Right hindlimb (tissue), 1 donor: Measurements from ENCODE around the gene HSDL2.
A peak's percentile ranks its signal among the peaks of the same experiment; 100 is the strongest.

ENCODE experiments used
- DNase-seq: peaks from one replicate; pipeline ENCODE4 v3.0.0-alpha.2; 2018

HSDL2 gene

GRCh38 chr9:112465352-112465751 lies 85.4 kb downstream of the HSDL2 start:
- no peak for DNase-seq

DNA sequence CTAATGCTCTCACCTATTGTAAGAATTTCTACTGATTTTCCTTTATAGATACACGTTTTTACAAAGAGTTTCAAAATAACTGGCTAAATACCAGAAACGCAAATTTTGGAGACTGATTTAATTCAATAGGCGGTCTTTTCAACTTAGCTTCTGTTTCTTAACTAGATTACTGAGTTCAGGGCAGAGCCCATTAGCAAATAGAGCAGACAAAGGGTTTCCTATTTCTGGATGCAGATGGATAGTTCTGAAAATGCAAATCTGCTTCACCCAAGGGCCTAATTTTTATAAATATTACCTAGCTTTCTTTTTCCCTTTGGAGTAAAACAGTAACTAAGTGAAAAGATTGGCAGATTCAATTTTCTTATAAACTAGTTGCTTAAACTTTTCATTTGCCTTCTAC lies 93.1 kb downstream of the HSDL2 start:
- no peak for DNase-seq

GRCh38 chr9:112473986-112474385 lies 94.1 kb downstream of the HSDL2 start:
- no peak for DNase-seq

DNA sequence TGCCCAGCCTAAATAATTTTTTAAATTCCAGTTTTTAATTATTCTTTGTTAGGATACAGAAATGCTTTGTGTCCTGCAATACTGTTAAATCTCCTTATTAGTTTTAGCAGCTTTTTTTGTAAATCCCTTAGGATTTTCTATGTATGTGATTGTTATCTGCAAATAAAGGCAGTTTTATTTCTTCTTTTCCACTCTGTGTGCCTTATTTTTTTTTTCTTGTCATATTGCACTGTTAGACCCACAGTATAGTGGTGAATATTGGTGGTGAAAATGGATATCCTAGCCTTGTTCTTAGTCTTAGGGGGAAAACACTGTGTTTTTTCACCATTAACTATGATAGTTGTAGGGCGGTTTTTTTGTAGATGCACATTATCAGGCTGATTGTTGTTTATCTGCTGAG lies 95.4 kb downstream of the HSDL2 start:
- no peak for DNase-seq

DNA sequence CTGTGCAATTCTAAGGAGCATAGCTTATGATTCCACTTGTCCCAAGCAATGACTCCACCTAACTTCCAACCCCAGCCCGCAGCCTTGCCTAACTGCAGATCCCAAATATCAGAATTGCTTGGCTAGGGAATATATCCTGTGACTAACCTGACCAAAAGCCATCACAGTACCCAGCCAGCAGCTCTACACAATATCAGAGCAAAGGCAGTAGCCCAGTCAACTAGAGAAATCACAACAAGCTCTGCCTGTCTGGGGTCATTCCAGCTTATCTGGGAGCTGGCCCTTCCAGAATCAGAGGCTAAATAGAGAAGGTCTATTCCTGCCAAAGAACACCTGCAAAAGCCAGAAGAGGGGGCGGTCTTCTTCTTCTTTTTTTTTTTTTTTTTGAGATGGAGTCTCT lies 97.4 kb downstream of the HSDL2 start:
- no peak for DNase-seq

- no peak for DNase-seq
Observed at GRCh38 chr9:112479221-112479620, 99.3 kb downstream of the HSDL2 start.

DNA sequence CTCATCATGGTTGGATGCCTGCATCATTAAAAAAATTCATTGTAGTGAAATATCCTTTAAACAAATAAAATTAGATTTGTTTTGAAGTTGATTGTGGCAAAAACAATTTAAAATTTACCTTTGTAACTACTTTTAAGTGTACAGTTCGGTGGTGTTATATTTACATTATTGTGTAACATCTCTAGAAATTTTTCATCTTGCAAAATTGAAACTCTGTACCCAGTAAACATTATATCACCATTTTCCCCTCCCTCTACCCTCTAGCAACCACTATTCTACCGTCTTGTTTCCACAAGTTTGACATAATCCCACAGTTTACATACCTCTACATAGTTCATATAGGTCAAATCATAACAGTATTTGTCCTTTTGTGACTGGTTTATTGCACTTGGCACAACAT lies 104.7 kb downstream of the HSDL2 start:
- DNase-seq = no peak

DNA sequence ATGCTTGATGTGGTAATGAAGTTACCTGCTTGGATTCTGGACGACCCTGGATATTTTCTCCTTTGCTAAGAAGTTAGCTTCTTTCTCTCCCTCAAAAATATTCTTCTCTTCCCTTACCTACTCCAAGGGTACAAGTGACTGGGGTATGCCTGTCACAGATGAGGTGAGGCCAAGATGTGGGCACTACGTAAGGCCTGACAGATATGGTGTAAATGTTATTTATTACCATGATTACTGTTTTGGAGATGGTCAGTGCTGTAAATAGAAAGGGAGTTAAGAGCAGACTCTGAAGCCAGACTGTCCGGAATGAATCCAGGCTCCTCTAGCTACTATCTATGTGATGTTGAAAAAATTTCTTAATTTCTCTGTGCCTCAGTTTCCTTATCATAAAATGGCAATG lies 105.7 kb downstream of the HSDL2 start:
- no peak for DNase-seq

GRCh38 chr9:112486221-112487007 lies 106.5 kb downstream of the HSDL2 start, which contains the start of gene KIAA1958:
Gene KIAA1958 (plus strand): TSS chr9:112486827. CDS start chr9:112574081, 87,254 bp downstream.
- peak; percentile 87 for DNase-seq

DNA sequence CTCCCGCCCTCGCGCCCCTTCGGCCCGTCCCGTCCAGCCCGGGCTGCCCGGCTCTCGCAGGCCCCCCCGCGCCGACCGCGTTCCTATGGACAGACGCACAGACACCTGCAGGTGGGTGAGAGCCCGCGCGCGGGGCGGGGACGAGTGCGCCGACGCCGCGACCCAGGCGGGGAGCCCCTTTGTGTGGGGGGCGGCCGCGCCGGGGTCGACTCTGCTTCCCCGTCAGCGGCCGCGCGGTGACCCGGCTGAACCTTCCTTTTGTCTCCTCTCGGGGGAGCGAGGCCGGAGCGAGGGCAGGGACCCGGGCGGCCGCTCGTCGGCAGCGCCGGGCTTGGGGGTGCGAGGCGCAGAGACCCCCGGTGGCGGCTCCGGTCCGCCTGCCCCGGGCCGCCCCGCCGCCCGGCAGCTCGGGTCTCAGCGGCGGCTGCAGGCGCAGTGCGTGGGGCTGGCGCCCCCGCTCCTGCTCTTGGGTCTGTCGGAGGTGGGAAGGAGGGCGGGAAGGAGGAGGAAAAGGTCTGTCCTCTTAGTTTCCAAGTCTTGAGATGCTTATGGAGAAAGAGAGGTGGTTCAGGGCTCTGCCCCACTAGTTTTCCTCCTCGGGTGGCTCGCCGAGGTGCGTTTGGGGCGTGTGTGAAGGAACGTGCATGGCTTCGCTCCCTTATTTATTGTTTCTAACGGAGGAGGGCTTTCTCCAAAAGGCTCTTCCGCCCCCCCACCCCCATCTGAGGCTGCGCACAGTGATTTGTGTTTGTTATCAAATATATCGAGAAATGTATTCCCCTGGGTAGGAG lies 107.3 kb downstream of the HSDL2 start:
- peak; percentile 64 for DNase-seq

- DNase-seq = no peak
Observed at GRCh38 chr9:112487799-112488340, 108.0 kb downstream of the HSDL2 start.

DNA sequence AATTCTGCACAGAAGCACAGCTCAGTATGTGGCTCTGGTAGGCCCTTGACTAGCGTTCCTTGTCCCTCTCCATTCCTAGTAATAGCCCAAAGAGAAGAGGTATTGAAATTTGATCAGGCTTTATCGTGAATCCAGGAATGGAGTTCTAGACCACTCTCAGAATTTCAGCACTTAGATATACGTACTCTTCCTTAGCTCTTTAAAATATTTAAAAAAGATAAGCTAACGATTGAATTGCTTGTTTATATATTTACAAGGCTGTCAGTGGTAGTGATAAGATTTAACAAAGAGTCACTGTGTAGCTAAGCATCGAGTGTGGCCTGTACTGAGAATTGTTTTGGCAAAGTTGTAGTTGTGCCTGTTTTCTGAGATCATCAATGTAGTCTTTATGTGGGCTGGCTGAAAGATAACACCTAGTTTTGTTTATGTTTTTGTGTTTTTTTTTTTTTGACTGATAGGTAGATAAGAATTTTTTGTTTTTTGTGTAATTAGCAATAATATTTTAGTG lies 109.2 kb downstream of the HSDL2 start:
- no peak for DNase-seq

DNA sequence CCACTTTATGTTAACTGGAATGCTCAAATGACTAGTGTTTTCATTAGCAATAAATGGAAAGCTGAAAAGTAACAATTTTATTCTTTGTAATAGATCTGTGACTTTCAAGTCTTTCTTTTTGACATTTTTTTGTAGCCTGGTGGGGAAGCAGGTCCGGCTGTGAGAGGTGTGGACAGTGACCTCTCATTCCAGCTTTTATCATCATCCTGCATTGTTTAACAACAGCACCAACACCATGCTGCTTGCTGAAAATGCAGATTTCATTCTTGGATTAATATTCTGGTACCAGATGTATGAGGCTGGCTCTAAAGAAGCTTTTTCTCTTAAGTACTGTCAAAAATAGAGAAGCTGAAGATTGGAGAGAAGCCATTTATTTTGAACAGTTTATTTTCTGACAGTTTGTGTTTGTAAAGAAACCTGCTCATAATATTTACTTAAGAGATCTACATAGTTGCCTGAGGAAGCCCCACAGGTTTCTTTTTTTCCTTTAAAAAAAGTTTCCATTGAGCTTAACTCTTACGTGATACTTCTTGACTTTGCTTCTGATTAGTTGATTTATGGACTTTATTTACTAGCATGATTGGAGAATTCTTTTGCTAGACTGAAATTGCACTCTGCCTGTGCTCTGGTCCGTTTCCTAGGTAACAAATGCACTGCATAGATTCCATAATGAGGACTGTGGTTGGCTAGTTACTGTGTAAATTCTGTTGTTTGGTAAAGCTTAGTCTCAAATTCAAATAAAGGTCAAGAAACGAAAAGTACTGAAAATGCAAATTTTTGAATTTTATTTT lies 110.2 kb downstream of the HSDL2 start:
- DNase-seq = no peak

DNA sequence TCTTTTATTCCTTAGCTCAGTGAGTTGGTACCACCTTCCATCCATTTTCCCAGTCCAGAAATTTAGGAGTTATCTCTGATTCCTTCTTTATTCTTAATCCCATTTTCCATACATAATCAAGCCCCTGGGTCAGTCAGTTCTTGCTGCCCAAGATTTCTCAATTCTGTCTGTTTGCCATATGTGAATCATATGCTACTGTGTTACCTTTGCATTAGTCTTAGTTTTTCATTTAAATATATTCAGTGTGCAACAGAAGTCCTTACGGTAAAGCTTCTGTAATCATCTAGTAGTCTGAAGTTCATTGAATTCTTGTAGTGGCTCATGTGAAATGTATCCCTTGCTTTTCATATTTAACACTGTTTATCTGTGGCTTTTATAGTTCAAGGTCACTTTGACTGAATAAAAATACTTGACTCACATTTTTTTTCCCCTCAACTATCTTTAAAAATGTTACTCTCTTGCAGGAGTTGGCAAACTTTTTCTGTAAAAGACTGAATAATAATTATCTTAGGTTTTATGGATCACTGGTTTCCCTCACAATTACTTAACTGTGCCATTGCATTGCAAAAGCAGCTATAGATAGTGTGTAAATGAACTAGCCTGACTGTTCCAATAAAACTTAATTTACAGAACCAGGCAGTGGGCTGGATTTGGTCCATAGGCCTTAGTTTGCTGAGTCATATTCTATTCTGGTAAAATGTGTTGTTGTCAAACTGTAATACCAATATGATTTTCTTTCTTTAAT lies 113.7 kb downstream of the HSDL2 start:
- DNase-seq = no peak

GRCh38 chr9:112494153-112494552 lies 114.2 kb downstream of the HSDL2 start:
- no peak for DNase-seq

- DNase-seq = no peak
Observed at GRCh38 chr9:112495614-112496013, 115.7 kb downstream of the HSDL2 start.

DNA sequence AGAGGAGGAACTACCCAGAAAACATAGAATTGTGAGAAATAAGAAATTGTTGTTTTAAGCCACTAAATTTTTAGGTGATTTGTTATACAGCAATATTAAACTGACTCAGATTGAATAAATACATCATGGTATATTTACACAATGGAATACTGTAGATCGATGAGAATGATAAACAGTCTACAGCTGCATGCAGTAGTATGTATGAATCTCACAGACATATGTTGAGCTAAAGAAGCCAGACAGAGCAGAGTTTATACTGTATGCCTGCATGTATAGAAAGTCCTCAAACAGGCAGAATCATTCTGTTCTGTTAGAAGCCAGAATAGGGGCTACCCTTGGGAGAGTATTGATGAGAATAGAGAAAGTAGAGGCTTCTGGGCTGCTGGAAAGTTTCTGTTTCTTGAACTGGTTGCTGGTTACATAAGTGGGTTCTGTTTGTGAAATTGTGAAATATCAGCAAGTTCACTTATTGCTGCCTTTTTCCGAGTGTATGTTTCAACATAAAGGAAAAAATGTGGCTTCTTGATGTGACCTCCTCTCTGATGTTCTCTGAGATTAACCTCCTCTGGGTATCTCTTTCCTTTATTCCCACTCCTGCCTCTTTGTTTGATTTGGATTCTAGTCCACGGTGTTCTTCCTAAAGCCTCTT lies 116.3 kb downstream of the HSDL2 start:
- DNase-seq = no peak

DNA sequence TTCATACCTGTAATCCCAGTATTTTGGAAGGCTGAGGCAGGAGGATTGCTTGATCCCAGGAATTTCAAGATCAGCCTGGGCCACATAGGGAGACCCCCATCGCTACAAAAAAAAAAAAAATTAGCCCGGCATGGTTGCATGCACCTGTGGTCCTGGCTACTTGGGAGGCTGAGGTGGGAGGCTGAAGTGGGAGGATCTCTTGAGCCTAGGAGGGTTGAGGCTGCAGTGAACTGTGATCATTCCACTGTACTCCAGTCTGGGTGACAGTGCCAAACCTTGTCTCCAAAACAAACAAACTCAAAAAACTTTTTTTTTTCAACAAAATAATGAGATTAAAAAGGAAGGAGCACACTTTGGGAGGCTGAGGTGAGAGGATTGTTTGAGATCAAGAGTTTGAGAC lies 120.9 kb downstream of the HSDL2 start:
- DNase-seq = no peak

- DNase-seq = no peak
Observed at GRCh38 chr9:112501287-112501686, 121.4 kb downstream of the HSDL2 start.

DNA sequence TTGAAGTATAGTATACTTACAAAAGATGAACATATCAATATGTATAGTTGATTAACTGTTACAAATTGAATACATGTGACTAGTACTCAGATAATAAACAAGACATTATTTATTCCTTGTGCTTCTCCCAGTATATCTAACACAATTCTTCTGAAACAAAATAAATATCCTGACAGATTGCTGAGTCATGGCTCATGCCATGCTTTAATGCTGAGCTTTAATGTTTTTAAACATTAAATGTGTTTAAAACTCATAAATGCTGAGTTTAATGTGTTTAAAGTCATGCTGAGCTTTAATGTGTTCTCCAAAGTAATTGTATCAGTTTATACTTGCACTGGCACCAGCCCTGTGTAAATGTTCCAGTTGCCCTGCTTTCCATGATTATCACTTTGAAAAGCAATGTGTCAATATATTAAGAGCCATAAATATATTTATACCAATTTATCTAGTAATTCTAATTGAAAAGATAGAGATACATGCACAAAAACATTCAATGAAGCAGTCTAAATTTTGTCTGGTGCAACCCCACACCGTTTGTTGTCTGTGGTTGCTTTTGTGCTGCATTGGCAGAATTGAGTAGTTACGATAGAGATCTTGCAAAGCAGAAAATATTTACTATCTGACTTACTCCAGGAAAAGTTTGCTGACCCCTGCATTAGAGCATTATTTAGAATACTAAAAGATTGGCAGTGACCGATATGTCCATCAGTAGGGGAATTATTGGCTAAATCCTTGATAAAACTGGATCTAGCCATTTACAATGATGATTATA lies 122.5 kb downstream of the HSDL2 start:
- no peak for DNase-seq

GRCh38 chr9:112503170-112503569 lies 123.3 kb downstream of the HSDL2 start:
- no peak for DNase-seq
